ENCODE data around the gene PON3.

Gene PON3

DNA sequence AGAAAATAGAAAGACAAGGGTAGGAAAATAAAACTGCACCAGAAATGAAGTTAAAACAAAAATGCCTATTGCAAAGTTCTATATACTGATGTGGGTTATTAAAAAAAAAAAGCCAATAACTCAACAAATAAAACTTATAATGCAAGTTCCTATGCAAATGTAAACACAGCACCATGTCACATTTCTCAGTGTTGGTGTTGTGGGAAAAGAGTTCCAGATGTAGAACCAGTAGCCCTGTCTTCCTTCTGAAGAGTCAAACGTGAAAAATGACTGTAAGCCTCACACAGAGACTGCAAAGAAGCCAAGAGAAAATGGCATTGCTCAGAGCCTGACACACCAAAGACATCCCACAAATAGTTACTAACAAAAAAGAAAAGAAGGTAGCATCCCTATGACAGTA, 28.5 kb upstream of the PON3 start:
- Histone ChIP-seq H3K36me3 (peaks cover 16 to 59% (median 24%) of the 10 kb centered on the region in 11 experiments), H3K27ac (no peak overlapping the region), H4K20me1 (0 out of 22 replicates have a peak, but pooled peaks cover 0 to 4% (median 0%) of the 10 kb centered on the region in 11 experiments), H3K4me3 (no peak overlapping the region), H3K4me2 (no peak overlapping the region), H3K9ac (no peak overlapping the region), H3K9me3 (replicated peaks in 1 of 11) (peaks cover 9 to 20% (median 16%) of the 10 kb centered on the region in 11 experiments), H3K4me1 (peaks cover 0 to 7% (median 0%) of the 10 kb centered on the region in 10 experiments; a peak in 3 of 20 replicates), H3K27me3 (no peaks in the 10 kb centered on the region)
- no peak for TF ChIP-seq Cebpa-rat (IDR thresholded peaks at IDR 0.05)

DNA sequence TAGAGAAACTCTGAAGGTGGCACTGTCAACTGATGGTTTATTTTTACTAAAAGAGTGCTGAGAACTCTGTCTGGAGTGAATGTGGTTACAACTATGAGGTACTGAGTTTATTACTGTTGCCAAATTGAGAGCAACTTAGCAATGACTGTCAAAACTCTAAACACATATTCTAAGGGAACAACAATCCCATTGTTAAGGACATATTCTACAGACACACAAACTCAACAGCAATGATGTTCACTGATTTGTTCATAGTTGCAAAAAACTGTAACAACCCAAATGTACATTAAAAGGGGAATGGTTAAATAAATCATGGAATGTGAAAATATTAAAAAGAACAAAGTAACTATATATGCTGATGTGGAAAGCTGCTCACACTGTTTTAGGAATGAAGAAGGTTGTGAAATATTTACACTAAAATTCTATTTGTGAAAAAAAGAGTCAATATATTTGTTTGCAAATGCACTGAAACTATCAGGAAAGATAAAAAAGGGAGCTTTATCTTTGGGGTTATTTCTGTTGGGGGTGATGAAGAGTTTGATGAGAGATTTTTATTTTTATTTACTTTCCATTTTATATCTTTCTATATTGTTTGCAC, 25.8 kb upstream of the PON3 start:
- Histone ChIP-seq H3K4me3 (no peak overlapping the region), H4K20me1 (no peaks in the 10 kb centered on the region), H3K27ac (no peak overlapping the region), H3K9me3 (replicated peaks in 1 of 11) (peaks cover 9 to 16% (median 13%) of the 10 kb centered on the region in 11 experiments), H3K27me3 (no peaks in the 10 kb centered on the region), H3K4me2 (no peak overlapping the region), H3K9ac (no peak overlapping the region), H3K36me3 (peaks cover 12 to 62% (median 25%) of the 10 kb centered on the region in 11 experiments; a peak in 21 of 22 replicates), H3K4me1 (peaks cover 0 to 7% (median 0%) of the 10 kb centered on the region in 10 experiments; a peak in 3 of 20 replicates)
- TF ChIP-seq Cebpa-rat (IDR thresholded peaks at IDR 0.05) = no peak

DNA sequence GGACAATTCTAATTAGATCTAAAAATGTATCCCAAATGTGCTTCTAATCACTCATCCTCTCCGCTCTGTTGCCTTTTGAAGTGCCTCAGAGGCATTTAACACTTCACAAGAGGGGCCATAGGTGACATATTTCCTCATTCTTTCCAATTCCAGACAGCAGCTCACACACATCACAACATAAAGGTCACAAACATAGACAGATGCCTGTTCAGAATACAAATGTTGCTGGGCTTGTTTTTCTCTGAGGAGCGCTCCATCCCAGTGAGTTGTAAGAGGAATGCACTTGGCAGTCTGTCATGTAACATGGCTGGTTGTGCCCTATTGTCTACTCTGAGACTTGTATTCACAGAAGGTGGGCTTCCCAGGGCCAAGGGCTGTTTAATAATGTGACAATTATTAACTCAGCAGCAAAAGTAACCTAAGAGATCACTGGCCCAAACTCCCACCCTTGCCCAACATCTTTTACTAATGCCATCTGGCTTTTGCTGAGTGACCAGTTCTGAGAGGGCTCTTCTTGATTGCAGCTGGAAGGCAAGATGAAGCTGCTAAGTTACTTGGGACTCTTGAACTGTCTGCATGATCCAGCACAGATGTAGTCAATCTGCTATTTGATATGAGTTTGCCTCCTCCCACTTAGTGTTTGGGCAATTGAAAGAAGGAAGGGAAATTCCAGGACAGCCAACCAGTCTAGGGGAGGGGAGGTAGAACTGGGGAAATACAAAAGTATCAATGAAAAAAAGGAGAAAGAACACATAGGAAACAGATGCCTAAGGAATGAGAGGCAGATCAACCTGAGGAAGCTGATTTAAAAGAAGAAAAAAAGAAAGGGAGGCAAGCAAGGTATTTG, 25.0 kb upstream of the PON3 start:
- Histone ChIP-seq H3K4me3 (no peak overlapping the region), H3K9me3 (replicated peaks in 1 of 11) (peaks cover 9 to 16% (median 13%) of the 10 kb centered on the region in 11 experiments), H3K4me1 (peaks cover 0 to 7% (median 2%) of the 10 kb centered on the region in 10 experiments; a peak in 9 of 20 replicates), H3K27ac (no peak overlapping the region), H3K27me3 (no peaks in the 10 kb centered on the region), H4K20me1 (no peaks in the 10 kb centered on the region), H3K36me3 (peaks cover 12 to 62% (median 25%) of the 10 kb centered on the region in 11 experiments; a peak in 21 of 22 replicates), H3K4me2 (peak overlapping the region in 2 of 11 experiments; percentile 1 to 2; a peak in 2 of 22 replicates), H3K9ac (no peak overlapping the region)
- no peak for TF ChIP-seq Cebpa-rat (IDR thresholded peaks at IDR 0.05)

DNA sequence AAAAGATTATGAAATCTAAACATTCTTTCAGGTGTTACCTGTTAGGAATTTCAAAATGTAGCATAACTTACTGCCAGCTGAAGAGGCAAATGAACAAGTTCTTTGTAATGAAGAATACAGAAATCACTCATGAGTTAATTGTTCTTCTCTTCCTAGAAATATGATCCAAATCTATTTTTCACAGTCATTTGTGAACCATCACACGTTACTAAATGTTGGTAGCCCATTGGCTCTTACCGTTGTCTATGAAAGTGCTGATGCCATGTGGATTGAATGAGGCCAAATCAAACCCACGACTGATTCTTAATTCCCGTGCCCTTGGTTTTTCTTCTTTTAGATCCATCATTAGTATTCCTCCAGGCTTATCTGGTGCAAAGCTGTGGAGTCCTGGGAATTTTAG, 15.9 kb upstream of the PON3 start:
- peaks cover 0 to 18% (median 0%) of the 10 kb centered on the region in 10 experiments; a peak in 6 of 20 replicates for H3K4me1 ChIP-seq

GRCh38 chr7:95411666-95412065, 15.5 kb upstream of the PON3 start:
- H3K9me3 ChIP-seq (replicated peaks in 1 of 11) = no peaks in the 10 kb centered on the region
- H3K27me3 ChIP-seq = no peaks in the 10 kb centered on the region
- H3K36me3 ChIP-seq = peaks cover 29 to 82% (median 60%) of the 10 kb centered on the region in 11 experiments; a peak in 21 of 22 replicates
- no peak overlapping the region for H3K27ac ChIP-seq
- H4K20me1 ChIP-seq = no peaks in the 10 kb centered on the region
- H3K4me3 ChIP-seq = no peak overlapping the region
- H3K9ac ChIP-seq = no peak overlapping the region
- TF ChIP-seq Cebpa-rat (IDR thresholded peaks at IDR 0.05) = no peak
- H3K4me2 ChIP-seq = no peak overlapping the region
- H3K4me1 ChIP-seq = peaks cover 0 to 16% (median 0%) of the 10 kb centered on the region in 10 experiments; a peak in 6 of 20 replicates

More for the DNA sequence above, 15.9 kb upstream of the PON3 start:
- no peak for TF ChIP-seq Cebpa-rat (IDR thresholded peaks at IDR 0.05)
- H3K27ac ChIP-seq = no peak overlapping the region
- no peak overlapping the region for H3K4me3 ChIP-seq
- H3K9ac ChIP-seq = no peak overlapping the region
- H4K20me1 ChIP-seq = no peaks in the 10 kb centered on the region
- peaks cover 29 to 78% (median 57%) of the 10 kb centered on the region in 11 experiments; a peak in 21 of 22 replicates for H3K36me3 ChIP-seq
- no peaks in the 10 kb centered on the region for H3K9me3 ChIP-seq (replicated peaks in 1 of 11)
- H3K27me3 ChIP-seq = no peaks in the 10 kb centered on the region
- H3K4me2 ChIP-seq = no peak overlapping the region

GRCh38 chr7:95411036-95411435, 14.9 kb upstream of the PON3 start:
- no peak overlapping the region for H3K4me3 ChIP-seq
- H3K9me3 ChIP-seq (replicated peaks in 1 of 11) = no peaks in the 10 kb centered on the region
- TF ChIP-seq Cebpa-rat (IDR thresholded peaks at IDR 0.05) = no peak
- no peak overlapping the region for H3K27ac ChIP-seq
- H3K4me2 ChIP-seq = no peak overlapping the region
- H4K20me1 ChIP-seq = no peaks in the 10 kb centered on the region
- no peak overlapping the region for H3K9ac ChIP-seq
- H3K36me3 ChIP-seq = peaks cover 29 to 88% (median 64%) of the 10 kb centered on the region in 11 experiments; a peak in 21 of 22 replicates
- H3K27me3 ChIP-seq = no peaks in the 10 kb centered on the region
- peaks cover 0 to 9% (median 0%) of the 10 kb centered on the region in 10 experiments; a peak in 6 of 20 replicates for H3K4me1 ChIP-seq

DNA sequence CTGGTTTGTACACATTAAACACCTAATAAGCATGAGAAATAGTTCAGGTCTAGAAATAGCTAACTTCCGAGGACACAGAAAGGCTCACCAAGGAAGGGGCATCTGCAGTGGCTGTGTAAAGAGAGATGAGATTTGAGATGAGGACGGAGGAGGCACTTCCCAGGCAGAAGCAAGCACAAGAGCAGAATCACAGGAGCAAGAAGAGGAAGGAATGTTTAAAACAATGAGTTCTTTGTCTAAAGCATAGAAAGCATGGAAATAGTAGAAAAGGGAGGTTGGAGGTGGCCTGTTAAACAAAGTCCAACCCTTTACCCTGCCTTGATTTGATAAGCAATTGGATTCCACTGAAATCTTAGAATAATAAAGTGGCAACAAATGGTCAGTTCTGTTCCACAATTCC, 11.6 kb upstream of the PON3 start:
- Histone ChIP-seq H3K27me3 (no peaks in the 10 kb centered on the region), H3K9ac (no peak overlapping the region), H3K4me2 (no peak overlapping the region), H3K4me1 (0 out of 20 replicates have a peak, but pooled peaks cover 0 to 4% (median 0%) of the 10 kb centered on the region in 10 experiments), H3K4me3 (no peak overlapping the region), H4K20me1 (no peaks in the 10 kb centered on the region), H3K9me3 (replicated peaks in 1 of 11) (no peaks in the 10 kb centered on the region), H3K36me3 (peaks cover 32 to 87% (median 67%) of the 10 kb centered on the region in 11 experiments; a peak in 21 of 22 replicates), H3K27ac (no peak overlapping the region)
- no peak for TF ChIP-seq Cebpa-rat (IDR thresholded peaks at IDR 0.05)

- Histone ChIP-seq H3K27ac (no peak overlapping the region), H3K4me1 (no peaks in the 10 kb centered on the region), H3K9ac (no peak overlapping the region), H3K9me3 (replicated peaks in 1 of 11) (no peaks in the 10 kb centered on the region), H3K4me3 (no peak overlapping the region), H3K4me2 (no peak overlapping the region), H3K27me3 (no peaks in the 10 kb centered on the region), H4K20me1 (no peaks in the 10 kb centered on the region), H3K36me3 (peaks cover 18 to 67% (median 52%) of the 10 kb centered on the region in 11 experiments; a peak in 21 of 22 replicates)
- no peak for TF ChIP-seq Cebpa-rat (IDR thresholded peaks at IDR 0.05)
Observed at GRCh38 chr7:95405800-95406199, 9.6 kb upstream of the PON3 start.

DNA sequence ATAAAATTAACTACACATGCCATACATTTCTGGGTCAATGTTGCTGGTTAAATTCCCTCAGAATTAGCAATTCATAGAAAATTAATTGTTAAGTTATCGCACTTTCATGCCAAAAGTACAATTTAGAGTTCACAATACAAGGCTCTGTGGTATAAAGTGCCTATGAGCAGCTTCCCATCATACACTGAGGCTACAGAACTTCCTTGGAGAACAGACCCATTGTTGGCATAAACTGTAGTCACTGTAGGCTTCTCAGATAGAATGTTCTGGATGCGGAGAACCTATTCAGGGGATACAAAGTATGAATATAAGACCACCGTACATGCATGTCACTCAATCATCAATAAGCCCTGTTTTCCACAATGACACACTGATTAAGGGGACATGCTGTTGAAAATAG, 9.0 kb upstream of the PON3 start:
- H3K36me3 ChIP-seq = peaks cover 12 to 61% (median 46%) of the 10 kb centered on the region in 11 experiments; a peak in 21 of 22 replicates
- no peaks in the 10 kb centered on the region for H3K27me3 ChIP-seq
- H3K27ac ChIP-seq = no peak overlapping the region
- no peak for TF ChIP-seq Cebpa-rat (IDR thresholded peaks at IDR 0.05)
- H3K4me1 ChIP-seq = no peaks in the 10 kb centered on the region
- no peak overlapping the region for H3K9ac ChIP-seq
- H3K4me2 ChIP-seq = no peak overlapping the region
- H4K20me1 ChIP-seq = no peaks in the 10 kb centered on the region
- no peaks in the 10 kb centered on the region for H3K9me3 ChIP-seq (replicated peaks in 1 of 11)
- no peak overlapping the region for H3K4me3 ChIP-seq
